CD4-positive, alpha-beta T cell treated with Interleukin-4 for 4 hours (primary cell): ENCODE data around the gene PYDC1.
"Not testable (repeated sequence)": the region's sequence is repeated elsewhere in the genome, so short reads cannot be mapped to it uniquely, and the experiment has no call there.

Experiments used
- DNase-seq: peaks from one replicate; pipeline ENCODE4 v3.0.0-alpha.2; 2020

The PYDC1 gene

DNA sequence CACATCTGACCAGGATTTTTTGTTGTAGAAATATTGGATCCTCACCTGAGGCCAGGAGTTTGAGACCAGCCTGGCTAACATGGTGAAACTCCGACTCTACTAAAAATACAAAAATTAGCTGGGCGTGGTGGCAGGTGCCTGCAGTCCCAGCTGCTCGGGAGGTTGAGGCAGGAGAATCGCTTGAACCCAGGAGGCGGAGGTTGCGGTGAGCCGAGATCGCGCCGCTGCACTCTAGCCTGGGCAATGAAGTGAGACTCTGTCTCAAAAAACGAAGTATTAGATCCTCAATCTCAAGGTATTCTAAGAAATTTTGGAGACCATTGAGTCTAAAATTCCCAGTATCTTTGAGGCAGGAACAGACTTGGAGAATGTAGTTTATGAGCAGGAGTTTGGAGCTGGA, 21.1 kb downstream of the PYDC1 start:
- not testable (repeated sequence) for DNase-seq

DNA sequence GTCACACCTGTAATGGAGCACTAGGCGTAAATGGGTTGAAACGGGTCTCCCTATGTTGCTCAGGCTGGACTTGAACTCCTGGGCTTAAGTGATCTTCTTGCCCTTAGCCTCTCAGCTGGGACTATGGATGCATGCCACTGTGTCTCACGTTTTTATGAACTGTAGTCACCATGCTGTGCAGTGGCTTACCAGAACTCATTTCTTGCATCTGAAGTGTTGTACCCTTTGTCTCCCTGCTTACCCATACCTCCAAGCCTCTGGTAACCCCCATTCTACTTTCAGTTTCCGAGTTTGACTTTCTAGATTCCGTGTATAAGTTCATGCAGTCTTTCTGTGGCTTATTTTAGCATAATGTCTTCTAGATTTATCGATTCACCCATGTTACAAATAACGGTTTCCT, 22.0 kb downstream of the PYDC1 start:
- no peak for DNase-seq

DNA sequence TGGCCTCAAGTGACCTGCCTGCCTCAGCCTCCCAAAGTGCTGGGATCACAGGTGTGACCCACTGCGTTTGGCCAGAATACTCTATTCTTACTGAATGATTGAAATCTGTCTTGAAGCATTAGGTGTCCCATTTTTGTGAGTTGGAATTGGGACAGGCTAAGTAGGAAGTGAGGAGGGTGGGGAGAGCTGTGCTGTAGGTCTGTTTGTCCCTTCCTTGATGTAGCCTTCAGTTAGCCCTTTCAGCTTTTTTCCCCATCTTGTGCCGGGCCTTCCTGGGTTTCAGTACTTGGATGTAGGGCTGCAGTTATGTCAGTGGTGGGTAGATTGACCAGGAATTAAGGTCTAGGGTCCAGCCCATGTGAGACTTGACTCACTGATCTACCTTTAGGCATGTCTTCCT, 23.1 kb downstream of the PYDC1 start:
- DNase-seq, result no peak

DNA sequence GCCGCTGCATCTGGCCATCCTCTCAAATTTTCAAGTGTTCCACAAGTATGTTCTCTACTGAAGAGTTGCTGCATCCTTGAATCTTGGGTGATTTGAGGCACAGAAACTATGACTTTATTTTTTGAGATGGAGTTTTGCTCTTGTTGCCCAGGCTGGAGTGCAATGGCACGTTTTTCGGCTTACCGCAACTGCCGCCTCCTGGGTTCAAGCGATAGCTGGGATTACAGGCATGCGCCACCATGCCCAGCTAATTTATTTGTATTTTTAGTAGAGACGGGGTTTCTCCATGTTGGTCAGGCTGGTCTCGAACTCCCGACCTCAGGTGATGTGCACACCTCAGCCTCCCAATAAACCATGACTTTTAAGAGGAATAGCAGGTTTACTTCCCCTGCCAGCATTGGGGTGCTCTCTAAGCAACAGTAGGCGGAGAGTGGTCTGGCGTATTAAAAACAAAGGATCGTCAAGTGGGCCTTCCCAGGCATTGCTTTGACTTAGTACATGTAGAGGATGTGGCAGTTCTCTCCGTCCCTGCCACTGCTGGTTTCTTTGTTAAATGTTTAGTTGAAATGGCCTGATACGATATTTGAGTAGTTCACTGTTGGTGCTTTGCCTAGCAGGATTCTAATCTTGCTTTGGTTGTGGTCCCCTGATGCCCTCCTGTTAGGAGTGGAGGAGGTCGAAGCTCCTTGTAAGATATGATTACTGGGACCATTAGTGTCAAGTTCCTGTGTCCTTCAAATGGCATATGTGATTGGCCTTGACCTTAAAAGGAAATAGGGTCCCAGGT, 23.9 kb downstream of the PYDC1 start:
- no peak for DNase-seq

DNA sequence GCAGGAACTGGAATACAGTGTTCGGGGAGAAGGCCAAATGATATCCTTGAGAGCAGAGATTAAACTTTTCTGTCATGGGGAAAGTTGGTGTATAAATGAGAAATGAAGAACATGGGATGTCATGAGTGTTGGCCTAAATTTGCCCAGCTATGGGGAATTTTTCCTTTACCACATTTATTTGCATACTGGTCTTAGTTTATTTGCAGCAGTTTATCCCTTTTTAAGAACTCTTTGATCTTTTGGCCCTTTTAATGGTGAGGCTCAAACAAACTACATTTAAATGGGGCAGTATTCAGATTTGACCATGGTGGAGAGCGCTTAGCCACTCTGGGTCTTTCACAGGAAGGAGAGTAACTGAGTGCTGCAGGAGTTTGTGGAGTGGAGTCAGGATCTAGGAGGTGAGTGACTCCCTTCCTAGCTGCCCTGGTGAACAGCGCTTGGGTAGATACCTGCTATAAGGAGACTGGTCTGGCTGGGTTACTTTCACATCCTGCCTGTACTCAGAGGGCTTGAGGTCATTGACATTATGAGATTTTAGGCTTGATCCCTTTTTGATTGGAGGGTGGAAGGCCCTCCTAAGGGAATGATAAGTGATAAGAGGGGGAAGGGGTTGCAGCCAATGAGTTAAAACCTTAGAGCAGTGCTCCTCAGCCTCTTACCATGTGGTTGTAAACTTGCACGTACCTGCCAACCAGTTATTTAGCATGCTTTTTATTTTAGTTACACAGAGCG, 25.1 kb downstream of the PYDC1 start:
- DNase-seq, result no peak

DNA sequence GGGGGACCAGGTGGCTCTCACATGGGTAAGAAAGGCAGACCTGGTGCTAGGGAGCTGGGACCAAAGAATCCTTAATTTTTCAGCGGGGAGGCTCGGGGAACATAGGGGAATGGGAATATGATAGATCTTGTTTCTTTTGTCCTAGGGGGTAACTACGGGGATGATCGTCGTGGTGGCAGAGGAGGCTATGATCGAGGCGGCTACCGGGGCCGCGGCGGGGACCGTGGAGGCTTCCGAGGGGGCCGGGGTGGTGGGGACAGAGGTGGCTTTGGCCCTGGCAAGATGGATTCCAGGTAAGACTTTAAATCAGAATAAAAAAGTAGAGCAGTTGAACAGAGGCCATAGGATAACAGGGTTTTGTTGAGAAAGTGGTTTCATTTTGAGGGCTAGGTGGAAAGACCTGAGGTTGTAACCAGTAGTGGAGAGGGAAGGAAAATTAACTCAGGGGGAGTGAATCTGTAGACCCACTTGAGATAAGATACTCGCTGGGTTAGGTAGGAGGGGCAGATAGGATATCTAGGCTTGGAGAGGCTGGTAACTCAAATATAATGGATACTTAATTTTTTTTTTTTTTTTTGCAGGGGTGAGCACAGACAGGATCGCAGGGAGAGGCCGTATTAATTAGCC, 26.0 kb downstream of the PYDC1 start:
- no peak for DNase-seq

DNA sequence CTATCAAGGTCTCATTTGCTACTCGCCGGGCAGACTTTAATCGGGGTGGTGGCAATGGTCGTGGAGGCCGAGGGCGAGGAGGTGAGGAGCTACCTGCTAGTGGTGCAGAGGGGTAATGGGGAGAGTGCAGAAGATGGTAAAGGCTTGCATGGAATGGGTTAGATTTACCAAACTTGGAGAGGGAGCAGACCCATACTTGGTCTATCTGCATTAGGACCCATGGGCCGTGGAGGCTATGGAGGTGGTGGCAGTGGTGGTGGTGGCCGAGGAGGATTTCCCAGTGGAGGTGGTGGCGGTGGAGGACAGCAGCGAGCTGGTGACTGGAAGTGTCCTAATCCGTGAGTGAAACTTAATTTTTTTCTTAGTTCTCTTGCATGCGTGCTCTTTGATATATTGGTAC, 26.9 kb downstream of the PYDC1 start:
- no peak for DNase-seq

DNA sequence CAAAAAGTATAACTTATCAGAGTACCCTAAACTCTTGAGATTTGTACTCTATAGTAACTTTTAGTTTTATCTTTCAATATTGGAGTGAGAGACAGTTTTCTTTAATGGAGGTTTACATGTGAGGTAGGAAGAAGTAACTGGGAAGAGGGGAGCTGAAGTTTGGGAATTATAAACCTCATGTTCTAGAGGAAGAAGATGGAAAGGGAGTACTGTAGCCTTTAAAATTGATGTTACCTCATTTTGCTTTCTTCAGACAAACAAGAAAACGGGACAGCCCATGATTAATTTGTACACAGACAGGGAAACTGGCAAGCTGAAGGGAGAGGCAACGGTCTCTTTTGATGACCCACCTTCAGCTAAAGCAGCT, 27.5 kb downstream of the PYDC1 start:
- DNase-seq, result no peak

DNA sequence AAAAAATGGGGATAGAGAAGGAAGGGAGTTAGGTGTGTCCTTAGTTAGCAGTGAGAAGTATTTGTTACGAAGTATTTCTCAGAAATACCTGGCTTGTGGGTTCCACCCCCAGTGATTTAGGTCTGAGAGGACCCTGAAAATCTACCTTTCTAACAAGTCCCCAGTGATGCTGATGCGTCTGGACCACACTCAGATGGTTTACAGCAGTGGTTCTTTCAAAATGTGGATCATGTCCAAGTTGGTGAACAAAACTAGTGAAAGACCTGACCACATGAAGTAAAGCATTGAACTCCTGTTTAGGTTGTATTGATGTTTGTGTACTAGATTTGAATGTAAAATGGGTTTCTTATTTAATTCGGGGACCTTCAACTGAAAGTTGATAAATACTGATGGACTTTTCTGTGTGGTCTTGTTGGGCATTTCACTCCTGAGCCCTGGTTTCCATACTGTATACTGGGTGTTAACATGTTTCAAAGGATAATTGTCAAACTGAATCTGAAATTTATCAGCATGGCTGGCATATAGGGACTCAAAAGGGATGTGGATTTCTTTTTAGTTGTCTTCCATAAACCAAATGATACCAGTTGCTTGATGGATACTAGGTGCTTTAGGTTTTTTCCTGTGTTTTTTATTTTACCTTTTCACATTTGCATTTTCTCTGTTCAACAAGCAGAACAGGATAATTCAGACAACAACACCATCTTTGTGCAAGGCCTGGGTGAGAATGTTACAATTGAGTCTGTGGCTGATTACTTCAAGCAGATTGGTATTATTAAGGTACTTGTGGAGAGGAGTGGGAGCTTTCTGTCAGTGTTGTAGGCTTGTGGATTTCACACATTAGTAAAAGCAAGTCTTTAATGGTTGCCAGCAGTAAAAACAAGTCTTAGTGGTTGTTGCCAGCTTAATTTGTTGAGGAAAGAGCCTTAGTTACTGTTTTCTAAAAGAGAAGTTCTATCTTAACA, 28.2 kb downstream of the PYDC1 start:
- no peak for DNase-seq

DNA sequence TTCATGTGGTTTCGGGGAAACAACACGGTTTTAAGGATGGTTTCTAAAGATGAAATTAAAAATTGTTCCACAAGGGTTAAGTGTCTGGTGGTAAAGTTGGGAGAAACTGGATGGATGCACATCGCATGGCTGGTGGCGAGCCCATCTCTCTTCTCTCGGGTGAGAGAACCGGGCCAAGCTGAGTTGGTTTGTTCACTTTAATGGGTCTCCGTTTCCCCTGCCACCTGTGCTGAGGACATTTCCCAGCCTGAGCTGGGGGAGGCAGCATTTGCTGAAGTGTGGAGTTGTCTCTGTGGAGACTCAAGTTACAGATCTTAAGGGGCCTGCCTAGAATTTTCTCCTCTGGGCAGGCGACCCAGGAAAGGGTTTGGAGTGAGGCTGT, 29.1 kb downstream of the PYDC1 start:
- no peak for DNase-seq

DNA sequence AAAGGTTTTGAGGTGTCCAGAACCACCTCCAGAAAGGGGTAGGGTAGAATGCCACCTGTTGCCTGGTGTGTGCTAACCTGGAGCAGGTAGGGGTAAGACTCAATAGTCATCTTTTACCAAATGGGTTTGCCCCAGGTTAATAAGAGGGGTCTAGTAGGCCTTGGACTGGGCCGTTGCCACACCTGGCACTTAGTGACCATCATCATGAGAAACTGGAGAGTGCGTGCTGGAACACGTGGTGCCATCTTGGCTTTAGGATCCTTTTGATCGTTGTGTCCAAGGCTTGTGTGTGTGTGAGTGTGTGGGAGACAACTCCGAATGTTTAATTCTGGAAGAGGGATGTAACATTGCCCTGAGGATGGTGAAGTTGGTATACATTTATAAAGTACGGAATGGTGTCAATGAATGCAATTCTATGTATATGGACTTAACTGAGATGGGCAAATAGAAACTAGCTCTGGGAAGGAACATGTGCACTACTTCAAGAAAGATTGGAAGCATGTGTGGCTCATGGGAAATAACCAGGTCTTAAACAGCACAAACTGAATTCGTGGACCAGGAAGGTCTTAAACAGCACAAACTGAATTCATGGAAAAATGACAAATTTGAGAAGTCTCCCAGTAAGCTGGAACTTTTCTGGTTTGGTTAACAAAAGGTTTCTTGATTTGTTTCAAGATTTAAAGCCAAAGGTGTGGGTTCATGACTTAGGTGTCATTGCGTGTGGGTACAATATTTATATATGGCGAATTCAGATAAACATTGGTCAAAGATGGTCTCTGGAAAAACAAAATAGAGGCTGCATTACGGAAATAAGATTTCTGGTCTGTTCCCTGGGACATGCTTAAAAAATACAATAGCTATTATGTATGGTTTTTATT, 29.8 kb downstream of the PYDC1 start:
- DNase-seq, result no peak

DNA sequence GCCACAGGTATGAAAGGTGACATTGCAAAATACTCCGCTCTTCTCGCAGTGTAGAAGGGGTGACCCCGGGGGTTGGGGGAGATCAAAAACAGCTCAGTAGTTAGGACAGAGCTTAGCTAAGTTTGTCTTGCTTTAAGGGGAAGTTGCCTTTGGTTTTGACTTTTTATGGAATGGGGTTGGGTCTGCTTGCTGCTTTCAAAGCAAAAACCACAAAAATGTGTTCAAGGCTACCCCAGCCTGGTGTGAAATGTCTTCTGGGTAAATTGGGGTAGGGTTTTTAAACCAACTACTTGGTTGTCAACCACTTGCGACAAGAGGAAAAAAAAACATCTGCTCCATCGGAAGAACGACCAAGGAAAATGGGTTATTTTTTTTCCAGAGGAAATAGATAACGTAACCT, 30.8 kb downstream of the PYDC1 start:
- DNase-seq, result no peak

DNA sequence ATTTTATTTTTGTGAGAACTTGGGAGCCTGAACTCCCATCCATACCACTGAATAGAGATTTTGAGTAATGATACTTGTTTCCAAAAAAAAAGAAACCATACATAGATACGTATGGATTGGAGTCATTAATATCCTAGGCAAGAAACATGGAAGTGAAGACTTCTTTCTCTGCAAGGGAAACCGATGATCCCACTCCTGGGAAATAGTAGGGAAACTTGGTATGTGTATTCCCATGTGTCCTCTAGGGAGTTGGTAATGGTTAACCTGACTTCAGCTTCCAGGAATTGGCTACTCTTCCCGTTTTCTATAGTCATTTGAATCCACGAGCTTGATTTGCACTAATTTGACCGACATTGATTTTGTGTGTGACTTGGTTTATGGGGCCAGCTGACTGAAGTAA, 31.6 kb downstream of the PYDC1 start:
- DNase-seq, result no peak

DNA sequence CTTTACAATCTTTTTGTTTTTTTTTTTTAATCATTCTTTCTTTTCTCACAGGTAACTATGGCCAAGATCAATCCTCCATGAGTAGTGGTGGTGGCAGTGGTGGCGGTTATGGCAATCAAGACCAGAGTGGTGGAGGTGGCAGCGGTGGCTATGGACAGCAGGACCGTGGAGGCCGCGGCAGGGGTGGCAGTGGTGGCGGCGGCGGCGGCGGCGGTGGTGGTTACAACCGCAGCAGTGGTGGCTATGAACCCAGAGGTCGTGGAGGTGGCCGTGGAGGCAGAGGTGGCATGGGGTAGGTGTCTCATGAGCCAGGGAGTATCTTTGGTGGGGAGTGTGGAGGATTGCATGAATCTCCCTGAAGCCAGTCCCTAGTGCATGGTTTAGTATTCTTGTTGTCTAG, 32.0 kb downstream of the PYDC1 start:
- DNase-seq, result no peak

DNA sequence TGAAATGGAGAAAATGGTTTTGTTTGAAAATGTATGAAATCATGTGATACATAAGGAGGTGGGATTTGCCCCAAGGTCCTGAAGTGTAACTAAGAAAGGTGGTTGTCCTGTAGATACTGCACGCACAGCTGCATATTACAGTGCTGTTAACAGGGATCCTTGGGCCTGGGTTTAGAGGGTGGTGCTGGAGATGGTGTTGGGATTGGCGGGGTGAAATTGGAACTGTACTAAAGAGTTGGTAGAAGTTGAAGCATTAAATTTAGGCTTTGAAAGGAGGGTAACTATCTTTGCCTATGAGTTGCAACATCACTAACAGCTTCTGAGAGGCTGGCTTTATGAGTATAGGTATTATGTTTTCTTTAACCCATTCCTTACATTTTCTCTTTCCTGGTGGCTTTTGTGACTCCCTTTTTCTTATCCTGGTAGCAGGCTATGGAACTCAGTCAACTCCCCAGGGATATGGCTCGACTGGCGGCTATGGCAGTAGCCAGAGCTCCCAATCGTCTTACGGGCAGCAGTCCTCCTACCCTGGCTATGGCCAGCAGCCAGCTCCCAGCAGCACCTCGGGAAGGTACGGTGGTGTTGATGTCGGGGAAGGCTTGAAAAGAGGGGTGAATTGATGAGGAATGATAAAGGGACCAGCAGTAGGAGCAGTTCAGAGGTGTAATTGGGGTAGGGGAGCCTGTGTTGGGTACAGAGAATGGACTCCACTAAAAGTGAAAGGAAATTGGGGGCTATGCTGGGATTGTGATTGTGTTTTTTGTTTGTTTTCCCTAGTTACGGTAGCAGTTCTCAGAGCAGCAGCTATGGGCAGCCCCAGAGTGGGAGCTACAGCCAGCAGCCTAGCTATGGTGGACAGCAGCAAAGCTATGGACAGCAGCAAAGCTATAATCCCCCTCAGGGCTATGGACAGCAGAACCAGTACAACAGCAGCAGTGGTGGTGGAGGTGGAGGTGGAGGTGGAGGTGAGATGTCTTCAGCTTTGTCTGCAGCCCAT, 33.2 kb downstream of the PYDC1 start:
- no peak for DNase-seq

DNA sequence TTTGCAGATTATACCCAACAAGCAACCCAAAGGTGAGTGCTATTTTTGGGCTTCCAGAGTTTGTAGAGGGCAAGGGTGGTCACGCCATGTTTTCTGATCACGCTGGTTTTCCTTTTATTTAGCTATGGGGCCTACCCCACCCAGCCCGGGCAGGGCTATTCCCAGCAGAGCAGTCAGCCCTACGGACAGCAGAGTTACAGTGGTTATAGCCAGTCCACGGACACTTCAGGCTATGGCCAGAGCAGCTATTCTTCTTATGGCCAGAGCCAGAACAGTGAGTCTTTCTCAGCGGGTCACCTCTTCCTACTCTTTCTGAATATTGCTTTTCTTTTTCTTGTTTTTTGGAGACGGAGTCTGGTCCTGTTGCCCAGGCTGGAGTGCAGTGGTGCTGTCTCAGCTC, 34.5 kb downstream of the PYDC1 start:
- no peak for DNase-seq

DNA sequence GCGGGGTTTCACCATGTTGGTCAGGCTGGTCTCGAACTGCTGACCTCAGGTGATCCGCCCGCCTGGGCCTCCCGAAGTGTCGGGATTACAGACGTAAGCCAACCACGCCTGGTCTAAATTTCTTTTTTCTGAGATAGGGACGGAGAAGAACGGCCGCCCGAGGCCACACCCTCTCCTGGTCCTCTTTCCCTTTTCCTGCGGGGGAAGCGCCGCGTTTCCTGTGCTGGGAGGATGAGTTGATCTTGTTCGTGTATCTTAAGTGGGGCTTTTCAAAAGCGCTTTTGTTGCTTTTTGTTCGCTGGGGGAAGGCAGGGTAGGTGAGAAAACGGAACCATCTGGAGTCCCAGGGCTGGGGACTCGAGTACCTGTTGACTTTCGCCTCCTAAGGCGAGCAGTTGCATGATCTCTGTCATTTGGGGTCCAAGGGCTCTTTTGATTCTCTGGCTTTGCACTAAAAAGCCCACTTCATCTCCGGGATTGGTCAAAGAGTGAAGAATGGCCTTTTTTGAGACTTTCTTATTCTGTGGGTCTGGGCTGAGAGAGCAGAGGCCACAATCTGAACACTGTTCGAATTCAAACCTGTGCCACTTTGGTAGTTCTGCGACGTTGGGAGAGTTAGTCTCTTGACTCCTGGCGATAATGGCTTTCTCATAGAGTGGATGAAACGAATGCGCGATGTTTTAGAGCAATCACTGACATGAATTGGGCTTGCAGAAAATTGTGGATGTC, 35.7 kb downstream of the PYDC1 start:
- DNase-seq, result no peak

DNA sequence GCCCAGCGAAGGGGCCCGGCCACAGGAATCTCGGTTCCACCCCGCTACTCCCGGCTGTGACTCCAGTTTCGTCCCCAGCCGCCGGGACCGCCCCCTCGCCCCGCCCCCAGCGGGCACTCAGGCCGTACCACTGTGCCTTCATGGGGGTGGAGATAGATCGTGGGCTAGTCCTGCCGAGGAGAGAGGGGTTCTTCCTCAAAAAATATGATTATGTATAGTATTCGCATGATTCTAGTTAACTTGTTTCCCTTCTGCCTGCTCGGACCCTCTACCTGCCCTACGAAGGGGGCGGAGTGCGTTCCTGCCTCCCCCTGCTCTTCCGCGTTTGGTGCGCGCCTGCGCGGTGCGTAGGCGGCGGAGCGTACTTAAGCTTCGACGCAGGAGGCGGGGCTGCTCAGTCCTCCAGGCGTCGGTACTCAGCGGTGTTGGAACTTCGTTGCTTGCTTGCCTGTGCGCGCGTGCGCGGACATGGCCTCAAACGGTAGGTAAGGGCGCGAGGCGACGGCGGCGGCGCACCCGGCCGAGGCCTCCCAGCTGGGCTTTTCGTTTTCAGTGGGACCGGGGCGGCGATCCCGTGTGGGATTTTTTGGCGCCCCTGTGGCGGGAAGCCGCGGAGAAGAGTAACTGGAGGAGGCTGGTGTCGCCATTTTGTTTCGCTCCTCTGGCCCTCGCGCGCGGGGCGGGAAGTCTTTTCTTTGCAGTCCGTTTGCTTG, 37.0 kb downstream of the PYDC1 start, which contains the start of gene FUS:
Gene FUS, plus strand, starts transcription at position 393 of the 713 bp plus-strand sequence. Its CDS starts 76 bp downstream, at position 469.
- DNase-seq, result peak; percentile 90

DNA sequence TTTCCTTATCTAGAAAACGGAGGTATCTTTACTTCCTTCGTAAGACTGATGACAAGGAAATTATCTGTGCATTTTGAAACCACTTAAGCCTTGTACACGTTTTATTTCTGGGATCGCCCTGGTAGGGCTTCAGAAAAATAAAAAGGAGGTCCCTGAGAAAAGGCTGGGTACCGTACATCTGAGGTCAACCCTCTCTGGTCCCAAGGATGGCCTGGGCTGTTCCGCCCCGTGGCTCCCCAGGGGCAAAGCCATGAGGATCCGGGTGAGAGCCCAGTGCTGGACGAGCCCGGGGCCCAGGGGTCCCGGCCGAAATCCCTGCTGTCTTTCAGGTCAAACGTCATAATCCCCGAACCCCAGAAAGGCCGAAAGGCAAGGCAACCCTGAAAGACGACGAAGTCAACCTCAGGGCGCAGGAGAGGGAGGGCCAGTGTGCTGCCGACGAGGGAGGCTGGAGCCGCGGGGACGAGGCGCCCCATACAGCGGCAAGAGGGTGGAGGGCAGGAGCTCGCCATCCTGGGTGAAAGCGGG, 37.7 kb downstream of the PYDC1 start:
- DNase-seq, result no peak
